HepG2 (cell line): ENCODE data around the gene ANKRD60. TPM values are rescaled to one million over a fixed set of nuclear protein-coding genes. Genes with fewer than 3 reads are reported as not detected.

ENCODE experiments used
- ATAC-seq: fragments of 200-7000 bp; cut with Tn5 transposase; 3 replicates; pipeline ENCODE4 v1.9.1; 2020; ENCODE audit warnings: mild to moderate bottlenecking, moderate library complexity
- BruUV-seq: library from RNA; stranded (reverse); fragments of 400-500 nt; replicated peaks from 2 replicates; lab custom pipeline; 2021; lab: Mats Ljungman, UMichigan
- CTCF ChIA-PET: fragments of 300-600 bp; formaldehyde crosslinking; extraction: SDS; loops from one replicate; lab custom pipeline; 2021; ENCODE audit warnings: low total read pairs, inconsistent platforms, low intra/inter-chr PET ratio; lab: Yijun Ruan, JAX
- POLR2A ChIA-PET: fragments of 350-600 bp; sonication (Branson Sonifier 250); formaldehyde crosslinking; loops from one replicate; lab custom pipeline; 2020; ENCODE audit warnings: antibody characterized with exemption, inconsistent platforms; lab: Yijun Ruan, JAX
- DNase-seq: peaks from one replicate; pipeline ENCODE4 v3.0.0-alpha.2; 2015; ENCODE audit warnings: low spot score
- FAIRE-seq: peaks from 3 replicates; lab custom pipeline; 2011; peaks lifted over from hg19 to GRCh38; lab: Jason Lieb, UNC
- H2AFZ ChIP-seq: one replicate; pipeline ENCODE4 v1.6.1; 2011; ENCODE audit warnings: low read length, inconsistent platforms
- H3K27ac ChIP-seq: fragments of 300-600 bp; 3 replicates; pipeline ENCODE4 v1.8.0; 2011; ENCODE audit warnings: mixed run types, mild to moderate bottlenecking, mixed read lengths, low read length, inconsistent platforms; ENCODE audit not compliant: insufficient read depth; ENCODE audit errors: extremely low read length
- H3K27me3 ChIP-seq, 2 experiments: fragments of 200-600 bp in 1 of 2; 2 replicates in 1 of 2; 3 replicates in 1 of 2; pipeline versions ENCODE4 v1.6.0 to v1.8.0; 2011; ENCODE audit warnings: low read length in 2 of 2, mild to moderate bottlenecking in 2 of 2, moderate library complexity in 2 of 2, inconsistent platforms in 1 of 2; ENCODE audit not compliant: insufficient read depth in 2 of 2, control insufficient read depth in 1 of 2
- H3K36me3 ChIP-seq, 2 experiments: fragments of 200-600 bp in 1 of 2; replicated peaks in 1 of 2; 2 replicates in 1 of 2; 3 replicates in 1 of 2; pipeline versions ENCODE4 v1.5.1 to v1.8.0; 2011; ENCODE audit warnings: low read length in 2 of 2, inconsistent platforms in 1 of 2; ENCODE audit not compliant: insufficient read depth in 2 of 2, control insufficient read depth in 1 of 2
- H3K4me1 ChIP-seq: 2 replicates; pipeline ENCODE4 v1.5.1; 2012; ENCODE audit warnings: low read length, inconsistent platforms; ENCODE audit not compliant: insufficient read depth
- H3K4me2 ChIP-seq: 2 replicates; pipeline ENCODE4 v1.6.0; 2011; ENCODE audit warnings: low read depth, low read length, inconsistent platforms
- H3K4me3 ChIP-seq, 3 experiments: fragments of 200-600 bp in 1 of 3; sonication (generic), shearing (Covaris generic) in 1 of 3; replicated peaks in 1 of 3; 2 replicates each; pipeline ENCODE4 v1.5.1; 2011 to 2016; ENCODE audit warnings: low read length in 3 of 3, inconsistent platforms in 2 of 3, low read depth in 2 of 3, mild to moderate bottlenecking in 2 of 3, control low read depth in 1 of 3, mixed read lengths in 1 of 3; ENCODE audit not compliant: insufficient read depth in 1 of 3
- H3K79me2 ChIP-seq: one replicate; pipeline ENCODE4 v1.6.1; 2011; ENCODE audit warnings: low read length, inconsistent platforms; ENCODE audit not compliant: insufficient read depth
- H3K9ac ChIP-seq: 2 replicates; pipeline ENCODE4 v1.6.0; 2011; ENCODE audit warnings: mild to moderate bottlenecking, low read depth, low read length, inconsistent platforms; ENCODE audit not compliant: insufficient read depth
- H3K9me3 ChIP-seq: 2 replicates; pipeline ENCODE4 v1.5.1; 2012; ENCODE audit warnings: mild to moderate bottlenecking, low read length
- H4K20me1 ChIP-seq: 2 replicates; pipeline ENCODE4 v1.6.0; 2011; ENCODE audit warnings: inconsistent platforms, mild to moderate bottlenecking, low read length, moderate library complexity; ENCODE audit not compliant: insufficient read depth
- EEA1 ChIP-seq: sonication (generic); formaldehyde crosslinking; IDR thresholded peaks from 2 replicates; pipeline ENCODE4 v1.5.1; 2020; ENCODE audit warnings: mild to moderate bottlenecking, missing genetic modification reagents, borderline replicate concordance
- FOXA1 ChIP-seq, 2 experiments: fragments of 450-650 bp in 1 of 2; sonication (generic) in 1 of 2; formaldehyde crosslinking in 1 of 2; IDR thresholded peaks; 2 replicates each; pipeline versions ENCODE4 v1.4.0 to v1.6.1; 2016 to 2020; ENCODE audit warnings: missing genetic modification reagents in 1 of 2
- HOMEZ ChIP-seq: IDR thresholded peaks from 2 replicates; pipeline ENCODE4 v1.6.1; 2016; ENCODE audit warnings: low read depth
- ISL2 ChIP-seq: sonication (generic); formaldehyde crosslinking; IDR thresholded peaks from 2 replicates; pipeline ENCODE4 v1.5.0; 2020; ENCODE audit warnings: missing genetic modification reagents
- NCOA1 ChIP-seq: sonication (generic); formaldehyde crosslinking; IDR thresholded peaks from 2 replicates; pipeline ENCODE4 v1.9.0; 2021; ENCODE audit warnings: missing genetic modification reagents
- NCOR1 ChIP-seq: fragments of 200-600 bp; sonication (generic); IDR thresholded peaks from 2 replicates; pipeline ENCODE4 v1.7.0; 2017; ENCODE audit warnings: antibody characterized with exemption, low read length, borderline replicate concordance
- NFIB ChIP-seq: sonication (generic); formaldehyde crosslinking; IDR thresholded peaks from 2 replicates; pipeline ENCODE4 v1.9.0; 2021; ENCODE audit warnings: missing genetic modification reagents, mild to moderate bottlenecking, borderline replicate concordance
- PAX8 ChIP-seq: sonication (generic); formaldehyde crosslinking; IDR thresholded peaks from 2 replicates; pipeline ENCODE4 v1.8.0; 2022; ENCODE audit warnings: mild to moderate bottlenecking, missing genetic modification reagents, borderline replicate concordance
- POGK ChIP-seq: sonication (generic); formaldehyde crosslinking; conservative IDR thresholded peaks from 2 replicates; pipeline ENCODE4 v1.8.0; 2022; ENCODE audit warnings: mild to moderate bottlenecking, moderate library complexity, missing genetic modification reagents
- RBM39 ChIP-seq: fragments of 200-400 bp; formaldehyde crosslinking; IDR thresholded peaks from one replicate; pipeline ENCODE4 v1.6.1; 2018; ENCODE audit warnings: antibody characterized with exemption, mild to moderate bottlenecking, low read depth, low read length; ENCODE audit not compliant: poor library complexity, severe bottlenecking
- ZFX ChIP-seq: sonication (generic); formaldehyde crosslinking; IDR thresholded peaks from 2 replicates; pipeline ENCODE4 v1.4.0; 2020; ENCODE audit warnings: mild to moderate bottlenecking, low read depth, missing genetic modification reagents, moderate library complexity
- ZNF138 ChIP-seq: sonication (generic); formaldehyde crosslinking; IDR thresholded peaks from 2 replicates; pipeline ENCODE4 v1.5.0; 2020; ENCODE audit warnings: mild to moderate bottlenecking, low read depth, missing genetic modification reagents
- ZNF143 ChIP-seq: sonication (generic); formaldehyde crosslinking; IDR thresholded peaks from 2 replicates; pipeline ENCODE4 v1.4.0; 2020; ENCODE audit warnings: missing genetic modification reagents
- ZNF160 ChIP-seq: sonication (generic); formaldehyde crosslinking; IDR thresholded peaks from 2 replicates; pipeline ENCODE4 v1.8.0; 2022; ENCODE audit warnings: mild to moderate bottlenecking, inconsistent platforms, missing genetic modification reagents
- ZNF329 ChIP-seq: sonication (generic); formaldehyde crosslinking; IDR thresholded peaks from 2 replicates; pipeline ENCODE4 v1.9.0; 2021; ENCODE audit warnings: low read depth, mild to moderate bottlenecking, missing genetic modification reagents
- ZNF430 ChIP-seq: sonication (generic); formaldehyde crosslinking; IDR thresholded peaks from 2 replicates; pipeline ENCODE4 v1.9.0; 2021; ENCODE audit warnings: mild to moderate bottlenecking, missing genetic modification reagents
- ZNF512 ChIP-seq: sonication (generic); formaldehyde crosslinking; IDR thresholded peaks from 2 replicates; pipeline ENCODE4 v1.4.0; 2020; ENCODE audit warnings: mild to moderate bottlenecking, missing genetic modification reagents
- ZNF576 ChIP-seq: sonication (generic); formaldehyde crosslinking; IDR thresholded peaks from 2 replicates; pipeline ENCODE4 v1.4.0; 2020; ENCODE audit warnings: mild to moderate bottlenecking, missing genetic modification reagents
- ZNF672 ChIP-seq: sonication (generic); formaldehyde crosslinking; IDR thresholded peaks from 2 replicates; pipeline ENCODE4 v1.8.1; 2022; ENCODE audit warnings: missing genetic modification reagents
- ZNF777 ChIP-seq: sonication (generic); formaldehyde crosslinking; IDR thresholded peaks from 2 replicates; pipeline ENCODE4 v1.4.0; 2020; ENCODE audit warnings: missing genetic modification reagents
- WGBS: methylation state at CpG from one replicate; pipeline ENCODE4 v1.1.6; 2017; ENCODE audit warnings: low lambda C conversion rate; 5-methylcytosine and 5-hydroxymethylcytosine counted together
- in situ Hi-C: cut with HindIII; loops from 2 replicates; pipeline ENCODE4 v1.10.0; 2017; ENCODE audit warnings: low pct_unique_long_range_greater_than_20kb; ENCODE audit not compliant: extremely low pct_ligation_motif_present
- intact Hi-C: fragments of 100-400 bp; cut with micrococcal nuclease; formaldehyde crosslinking; loops from one replicate; pipeline ENCODE4 v1.10.0; 2022; ENCODE audit not compliant: unreplicated experiment
- polyA plus RNA-seq, 8 experiments: library from polyadenylated mRNA; depleted of rRNA in 3 of 8; stranded (reverse) in 7 of 8; unstranded in 1 of 8; fragments of >200 nt; fragmentation: Illumina TruSeq in 4 of 8; extraction: Trizol in 4 of 8; gene quantifications; 2 replicates each; pipeline versions ENCODE4 v1.2.1 to v1.2.3, GENCODE V29; 2011 to 2016; ENCODE audit warnings: low read depth in 4 of 8, missing spikeins in 1 of 8, mixed read lengths in 1 of 8; ENCODE audit not compliant: insufficient read depth in 1 of 8
- total RNA-seq, 5 experiments: library from RNA; depleted of rRNA; stranded (reverse); fragments of >200 nt; fragmentation: Illumina TruSeq; extraction: Trizol; gene quantifications; 2 replicates each; pipeline ENCODE4 v1.2.3, GENCODE V29; 2016; ENCODE audit warnings: low read depth in 1 of 5

Gene ANKRD60
- total and polyA plus RNA-seq, 2 of the 13 experiments (the other 11 are each of a cell fraction or from before 2014, with no cell fraction given): not detected

DNA sequence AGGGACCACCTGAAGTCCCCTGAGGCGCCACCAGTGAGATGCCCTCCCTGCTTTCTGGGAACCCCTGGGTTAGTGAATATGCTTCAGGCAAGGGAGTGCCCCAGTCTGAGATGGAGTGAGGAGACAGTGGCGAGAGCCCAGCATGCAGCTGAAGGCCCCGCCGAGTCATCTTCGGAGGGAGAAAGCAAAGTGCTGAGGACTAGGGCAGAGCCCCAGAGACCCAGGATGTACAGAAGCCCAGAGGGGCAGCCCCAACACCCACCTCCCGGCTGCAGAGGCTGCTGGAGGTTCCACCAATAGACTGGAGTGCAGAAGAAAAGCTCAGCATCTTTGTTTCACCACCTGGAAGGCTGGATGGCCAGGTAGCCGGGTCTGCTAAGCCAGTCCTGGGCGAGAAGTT lies 14.1 kb downstream of the ANKRD60 start (continued):
- TF ChIP-seq ZNF512 (CRISPR knock-in tag): no peak
- TF ChIP-seq ZNF138 (CRISPR knock-in tag): no peak
- no peak for TF ChIP-seq RBM39
- TF ChIP-seq PAX8 (CRISPR knock-in tag): no peak
- no peak for TF ChIP-seq FOXA1 (IDR thresholded peaks at IDR 0.05)
- TF ChIP-seq FOXA1 (CRISPR knock-in tag; IDR thresholded peaks at IDR 0.05): no peak
- no peak for TF ChIP-seq ZNF143 (CRISPR knock-in tag)
- TF ChIP-seq HOMEZ (CRISPR knock-in tag): no peak
- no peak for TF ChIP-seq ZNF777 (CRISPR knock-in tag)

GRCh38 chr20:58213716-58214115 lies 14.7 kb downstream of the ANKRD60 start:
- intact Hi-C loops: loop anchor here (5.0 kb wide), 1 partner anchor 701 kb away; no protein-coding TSS in a partner anchor
- WGBS: 11% methylated on average over 5 of the region's 5 CpGs
- H4K20me1 ChIP-seq: no peaks in the 10 kb centered on the region; the same call in 1 of the 2 replicates
- DNase-seq (no peak), ATAC-seq (no peak), FAIRE-seq (no peak)
- no peak overlapping the region for H3K4me2 ChIP-seq
- CTCF ChIA-PET: interaction anchor here (7.1 kb wide), 1 partner anchor 617 kb away, joined by 222 read pairs; no protein-coding TSS in a partner anchor
- H3K79me2 ChIP-seq: no peaks in the 10 kb centered on the region
- H3K36me3 ChIP-seq: no peaks in the 10 kb centered on the region
- H3K4me3 ChIP-seq: no peak overlapping the region
- H3K9me3 ChIP-seq: peaks cover 6% of the 10 kb centered on the region
- no peak overlapping the region for H2AFZ ChIP-seq
- H3K27ac ChIP-seq: no peak overlapping the region
- BruUV-seq: no TSS peak
- H3K9ac ChIP-seq: no peak overlapping the region
- peaks cover 9 to 56% of the 10 kb centered on the region in 2 experiments; a peak in 4 of 5 replicates for H3K27me3 ChIP-seq
- POLR2A ChIA-PET: no interaction called here
- in situ Hi-C loops: loop anchor here (25.0 kb wide), 1 partner anchor 826 kb away; the partner anchor contains the start of gene RBM38
- H3K4me1 ChIP-seq: no peaks in the 10 kb centered on the region
- no peak for TF ChIP-seq ZNF160 (CRISPR knock-in tag)
- TF ChIP-seq EEA1: no peak
- TF ChIP-seq ZFX (CRISPR knock-in tag): no peak
- TF ChIP-seq ISL2: no peak
- TF ChIP-seq NCOA1: no peak
- TF ChIP-seq POGK: no peak
- no peak for TF ChIP-seq ZNF430 (CRISPR knock-in tag)
- TF ChIP-seq NCOR1: no peak
- TF ChIP-seq ZNF576 (CRISPR knock-in tag): no peak
- TF ChIP-seq ZNF672 (CRISPR knock-in tag): no peak
- TF ChIP-seq NFIB (CRISPR knock-in tag): no peak
- TF ChIP-seq ZNF329 (CRISPR knock-in tag): no peak
